Spleen (tissue), 11 donors: Measurements from ENCODE around the gene NDUFA3. TPM values are rescaled to one million over a fixed set of nuclear protein-coding genes. Genes with fewer than 3 reads are reported as not detected.

ENCODE experiments used
- DNase-seq: peaks from one replicate; pipeline ENCODE4 v3.0.0-alpha.2; 2020
- H3K27ac ChIP-seq, 8 donors: fragments of 200-600 bp; sonication (generic) in 7 of 8; 1 replicate in 4 of 8; 2 replicates in 4 of 8; pipeline versions ENCODE4 v1.5.0 to v1.8.0; 2016 to 2021; ENCODE audit warnings: inconsistent platforms in 4 of 8, mild to moderate bottlenecking in 4 of 8, moderate library complexity in 1 of 8
- H3K27me3 ChIP-seq, 7 donors: fragments of 200-600 bp; sonication (generic) in 6 of 7; replicated peaks in 1 of 7; 1 replicate in 4 of 7; 2 replicates in 3 of 7; pipeline versions ENCODE4 v1.5.0 to v1.8.0; 2016 to 2021; ENCODE audit warnings: inconsistent platforms in 3 of 7, mild to moderate bottlenecking in 1 of 7
- H3K36me3 ChIP-seq, 6 donors: fragments of 200-600 bp; sonication (generic) in 5 of 6; 1 replicate in 4 of 6; 2 replicates in 2 of 6; pipeline versions ENCODE4 v1.5.0 to v1.8.0; 2016 to 2021; ENCODE audit warnings: inconsistent platforms in 2 of 6
- H3K4me1 ChIP-seq, 6 donors: fragments of 200-600 bp; sonication (generic) in 5 of 6; 1 replicate in 3 of 6; 2 replicates in 3 of 6; pipeline versions ENCODE4 v1.5.0 to v1.8.0; 2016 to 2021; ENCODE audit warnings: inconsistent platforms in 3 of 6
- H3K4me3 ChIP-seq, 8 donors: fragments of 200-600 bp; sonication (generic) in 7 of 8; 1 replicate in 4 of 8; 2 replicates in 4 of 8; pipeline versions ENCODE4 v1.5.0 to v1.8.0; 2016 to 2021; ENCODE audit warnings: inconsistent platforms in 4 of 8, mild to moderate bottlenecking in 4 of 8, moderate library complexity in 2 of 8
- H3K9me3 ChIP-seq, 8 donors: fragments of 200-600 bp; sonication (generic) in 7 of 8; 1 replicate in 4 of 8; 2 replicates in 4 of 8; pipeline versions ENCODE4 v1.5.0 to v1.8.0; 2016 to 2021; ENCODE audit warnings: inconsistent platforms in 4 of 8
- CTCF ChIP-seq, 11 experiments: fragments of 200-600 bp in 7 of 11; fragments of 450-650 bp in 4 of 11; sonication (generic) in 4 of 11; IDR thresholded peaks in 8 of 11; conservative IDR thresholded peaks in 3 of 11; 1 replicate in 7 of 11; 2 replicates in 4 of 11; pipeline versions ENCODE4 v1.4.0 to v1.8.0; 2016 to 2021; ENCODE audit warnings: antibody characterized with exemption in 11 of 11, inconsistent platforms in 4 of 11, mild to moderate bottlenecking in 1 of 11
- POLR2A ChIP-seq, 3 donors: fragments of 450-650 bp; IDR thresholded peaks; one replicate each; pipeline ENCODE4 v1.5.1; 2017; ENCODE audit warnings: antibody characterized with exemption in 3 of 3, mild to moderate bottlenecking in 1 of 3
- POLR2AphosphoS5 ChIP-seq, 3 donors: sonication (generic); formaldehyde crosslinking; IDR thresholded peaks; one replicate each; pipeline ENCODE4 v1.5.1; 2017; ENCODE audit warnings: antibody characterized with exemption in 3 of 3
- WGBS, 5 donors: extraction: QIAGEN DNeasy Blood & Tissue Kit in 3 of 5; methylation state at CpG; one replicate each; pipeline versions ENCODE4 v1.1.5 to v1.1.7; 2013 to 2018; 5-methylcytosine and 5-hydroxymethylcytosine counted together
- intact Hi-C: fragments of 100-400 bp; cut with DNase I; formaldehyde crosslinking; loops from one replicate; pipeline ENCODE4 v1.15.0; 2023; ENCODE audit warnings: low total_unique reads
- polyA plus RNA-seq, 3 donors: library from polyadenylated mRNA; stranded (reverse); fragments of 200-250 nt; gene quantifications; one replicate each; pipeline ENCODE4 v1.2.1, GENCODE V29; 2013
- total RNA-seq, 7 donors: library from RNA; depleted of rRNA in 3 of 7; stranded (reverse); fragments of >200 nt in 3 of 7; fragmentation: NEBNext Ultra II Directional in 4 of 7; extraction: Animal tissue kit (Norgen Biotek cat#: 25700) in 4 of 7; gene quantifications; one replicate each; pipeline versions ENCODE4 v1.1.0 to v1.2.1, GENCODE V29; 2016 to 2021
- donor health status: healthy with polysubstance abuse.
- donor health status: DM: no; HTN: no; CAD: no; lungs with moderate emphysema.
- donor health status: DM: no; HTN: no; CAD: no.
- donor health status: Bipolar disorder and iron deficiency.
- donor health status: healthy.
- donor health status: DM: no; HTN: no; CAD: no.
- donor health status: DM: yes; HTN: yes; CAD: no.

Gene NDUFA3
- total and polyA plus RNA-seq, 10 donors: 14.5 to 197 (median 83.8) TPM

- Histone ChIP-seq H3K9me3 (no peaks in the 10 kb centered on the region), H3K4me3 (no peak overlapping the region), H3K4me1 (peaks cover 0 to 69% (median 28%) of the 10 kb centered on the region in 6 donors), H3K36me3 (peaks cover 2 to 100% (median 100%) of the 10 kb centered on the region in 6 donors), H3K27me3 (no peaks in the 10 kb centered on the region), H3K27ac (peak overlapping the region in 2 of 8 donors; percentile 10 to 27)
- intact Hi-C loops: no loop called here
- TF ChIP-seq POLR2AphosphoS5 (IDR thresholded peaks at IDR 0.05) (peak in 2 of 3 donors; percentile 3 to 55), CTCF (IDR thresholded peaks at IDR 0.05 in 8 of 11, conservative IDR thresholded peaks at IDR 0.05 in 3 of 11) (no peak), POLR2A (IDR thresholded peaks at IDR 0.05) (no peak)
- whole genome bisulfite sequencing, 5 donors: 93 to 95% (median 94%) methylated on average over 22 to 25 of the region's 25 CpGs
- DNase-seq: no peak
Observed at GRCh38 chr19:54152878-54153524, 50.3 kb downstream of the NDUFA3 start.

GRCh38 chr19:54153731-54154326, 51.2 kb downstream of the NDUFA3 start:
- DNase-seq: no peak
- no peaks in the 10 kb centered on the region for H3K27me3 ChIP-seq
- no peaks in the 10 kb centered on the region for H3K9me3 ChIP-seq
- H3K4me1 ChIP-seq: peaks cover 6 to 69% (median 37%) of the 10 kb centered on the region in 6 donors
- H3K36me3 ChIP-seq: peaks cover 2 to 96% (median 94%) of the 10 kb centered on the region in 6 donors
- intact Hi-C loops: no loop called here
- 86 to 93% (median 91%) methylated on average over 7 to 10 of the region's 10 CpGs for WGBS, 5 donors
- no peak for TF ChIP-seq POLR2A (IDR thresholded peaks at IDR 0.05)
- no peak for TF ChIP-seq CTCF (IDR thresholded peaks at IDR 0.05 in 8 of 11, conservative IDR thresholded peaks at IDR 0.05 in 3 of 11)
- peak; percentile 45 to 60 (median 58) for TF ChIP-seq POLR2AphosphoS5 (IDR thresholded peaks at IDR 0.05)
- peak overlapping the region in 3 of 8 donors; percentile 10 to 50 (median 27) for H3K27ac ChIP-seq
- H3K4me3 ChIP-seq: no peak overlapping the region

- Histone ChIP-seq H3K4me1 (peaks cover 8 to 64% (median 40%) of the 10 kb centered on the region in 6 donors), H3K9me3 (no peaks in the 10 kb centered on the region), H3K27ac (peak overlapping the region in 5 of 8 donors; percentile 20 to 68 (median 50)), H3K27me3 (no peaks in the 10 kb centered on the region), H3K4me3 (no peak overlapping the region), H3K36me3 (peaks cover 2 to 87% (median 84%) of the 10 kb centered on the region in 6 donors)
- 48 to 55% (median 52%) methylated on average over 15 to 18 of the region's 18 CpGs for WGBS, 5 donors
- DNase-seq: no peak
- TF ChIP-seq CTCF (IDR thresholded peaks at IDR 0.05 in 8 of 11, conservative IDR thresholded peaks at IDR 0.05 in 3 of 11) (no peak), POLR2AphosphoS5 (IDR thresholded peaks at IDR 0.05) (peak; percentile 52 to 64 (median 62))
- intact Hi-C loops: no loop called here
Observed at GRCh38 chr19:54154603-54155345, 52.1 kb downstream of the NDUFA3 start.
